Natural killer cell (primary cell): ENCODE data around the gene IGFBP7. TPM values are rescaled to one million over a fixed set of nuclear protein-coding genes. Genes with fewer than 3 reads are reported as not detected.

Source experiments
- ATAC-seq, 3 donors: fragments of 150-1000 bp in 2 of 3; fragments of 200-7000 bp in 1 of 3; cut with Tn5 transposase; 1 replicate in 1 of 3; 2 replicates in 2 of 3; pipeline ENCODE4 v1.10.0; 2021; ENCODE audit warnings: mild to moderate bottlenecking in 2 of 3, moderate library complexity in 2 of 3
- DNase-seq, 2 donors: peaks; one replicate each; pipeline versions ENCODE4 v3.0.0 to v3.0.0-alpha.2; 2013 to 2021; ENCODE audit warnings: mixed read lengths in 1 of 2
- H3K27ac ChIP-seq: one replicate; pipeline ENCODE4 v1.5.1; 2013; ENCODE audit warnings: mild to moderate bottlenecking, low read length
- H3K27me3 ChIP-seq: one replicate; pipeline ENCODE4 v1.6.1; 2013; ENCODE audit warnings: low read length; ENCODE audit not compliant: control insufficient read depth, insufficient read depth
- H3K36me3 ChIP-seq: one replicate; pipeline ENCODE4 v1.6.1; 2013; ENCODE audit warnings: low read length; ENCODE audit not compliant: control insufficient read depth, insufficient read depth
- H3K4me1 ChIP-seq: one replicate; pipeline ENCODE4 v1.6.1; 2013; ENCODE audit warnings: low read length; ENCODE audit not compliant: control insufficient read depth, insufficient read depth
- H3K4me3 ChIP-seq: one replicate; pipeline ENCODE4 v1.5.1; 2013; ENCODE audit warnings: low read length
- H3K9me3 ChIP-seq: one replicate; pipeline ENCODE4 v1.6.1; 2013; ENCODE audit warnings: low read length; ENCODE audit not compliant: control insufficient read depth, insufficient read depth
- H3K27ac Mint-ChIP-seq, 2 donors: one replicate each; pipeline ENCODE4 v1.8.0; 2022; ENCODE audit warnings: mild to moderate bottlenecking in 2 of 2, mixed read lengths in 2 of 2, moderate library complexity in 1 of 2
- H3K27me3 Mint-ChIP-seq, 2 donors: one replicate each; pipeline ENCODE4 v1.8.0; 2022; ENCODE audit warnings: low read depth in 2 of 2, mixed read lengths in 2 of 2
- H3K36me3 Mint-ChIP-seq: one replicate; pipeline ENCODE4 v1.8.0; 2022; ENCODE audit warnings: mixed read lengths
- H3K4me1 Mint-ChIP-seq, 2 donors: one replicate each; pipeline ENCODE4 v1.8.0; 2022; ENCODE audit warnings: mixed read lengths in 2 of 2
- H3K4me3 Mint-ChIP-seq: one replicate; pipeline ENCODE4 v1.8.0; 2022; ENCODE audit warnings: mild to moderate bottlenecking, moderate library complexity, mixed read lengths
- H3K9me3 Mint-ChIP-seq, 2 donors: one replicate each; pipeline ENCODE4 v1.8.0; 2022; ENCODE audit warnings: mixed read lengths in 2 of 2
- CTCF ChIP-seq: fragments of 200-600 bp; IDR thresholded peaks from one replicate; pipeline ENCODE4 v1.8.0; 2022; ENCODE audit warnings: antibody characterized with exemption
- WGBS: methylation state at CpG from one replicate; pipeline ENCODE4 v1.1.7; 2013; ENCODE audit warnings: missing lambda C conversion rate; ENCODE audit not compliant: insufficient coverage; 5-methylcytosine and 5-hydroxymethylcytosine counted together
- intact Hi-C: fragments of 100-400 bp; cut with micrococcal nuclease; formaldehyde crosslinking; loops from one replicate; pipeline ENCODE4 v1.14.2; 2022
- total RNA-seq, 4 donors: library from RNA; stranded (reverse); fragments of 120-200 nt in 1 of 4; gene quantifications; one replicate each; pipeline versions ENCODE4 v1.2.3 to v1.2.4, GENCODE V29; 2013 to 2022

Gene IGFBP7
- total RNA-seq, 3 donors from 2014 or later (not counting 1 experiment from before 2014, with no cell fraction given) = 88.8 to 107 (median 101) TPM

- Histone ChIP-seq H3K27ac (peak overlapping the region; percentile 70), H3K9me3 (no peaks in the 10 kb centered on the region), H3K27me3 (no peaks in the 10 kb centered on the region), H3K4me1 (peaks cover 36% of the 10 kb centered on the region), H3K36me3 (no peaks in the 10 kb centered on the region), H3K4me3 (no peak overlapping the region)
- no peak for TF ChIP-seq CTCF
- ATAC-seq (peak; percentile 62 to 79 (median 79)), DNase-seq (no peak)
- H3K36me3 Mint-ChIP-seq = no peaks in the 10 kb centered on the region
- peak overlapping the region; percentile 89 to 91 for H3K27ac Mint-ChIP-seq
- peak overlapping the region; percentile 72 for H3K4me3 Mint-ChIP-seq
- H3K27me3 Mint-ChIP-seq = no peaks in the 10 kb centered on the region
- 76% methylated on average over 3 of the region's 5 CpGs for WGBS
- H3K4me1 Mint-ChIP-seq = peaks cover 70 to 84% of the 10 kb centered on the region in 2 donors
- intact Hi-C loops = loop anchor here (5.0 kb wide), 1 partner anchor 104 kb away; the partner anchor contains the start of genes NOA1 and POLR2B
- H3K9me3 Mint-ChIP-seq = no peaks in the 10 kb centered on the region
These were observed 29.2 kb downstream of the IGFBP7 start for GRCh38 chr4:57080781-57081650.

- peak overlapping the region; percentile 89 to 91 for H3K27ac Mint-ChIP-seq
- Histone ChIP-seq H3K4me3 (no peak overlapping the region), H3K9me3 (no peaks in the 10 kb centered on the region), H3K36me3 (no peaks in the 10 kb centered on the region), H3K27ac (no peak overlapping the region), H3K27me3 (no peaks in the 10 kb centered on the region), H3K4me1 (peaks cover 31% of the 10 kb centered on the region)
- no peak for TF ChIP-seq CTCF
- H3K4me3 Mint-ChIP-seq = peak overlapping the region; percentile 40
- ATAC-seq = no peak
- no peaks in the 10 kb centered on the region for H3K36me3 Mint-ChIP-seq
- intact Hi-C loops = no loop called here
- no peaks in the 10 kb centered on the region for H3K9me3 Mint-ChIP-seq
- DNase-seq = no peak
- peaks cover 72 to 85% of the 10 kb centered on the region in 2 donors for H3K4me1 Mint-ChIP-seq
- H3K27me3 Mint-ChIP-seq = no peaks in the 10 kb centered on the region
- 72% methylated on average over 10 of the region's 10 CpGs for WGBS
These were observed 31.3 kb downstream of the IGFBP7 start for GRCh38 chr4:57078685-57079521.

GRCh38 chr4:57077550-57078343 lies 32.4 kb downstream of the IGFBP7 start:
- no peak for TF ChIP-seq CTCF

More at GRCh38 chr4:57077550-57078343, 32.4 kb downstream of the IGFBP7 start:
- H3K27me3 Mint-ChIP-seq = no peaks in the 10 kb centered on the region
- H3K4me1 Mint-ChIP-seq = peaks cover 77 to 87% of the 10 kb centered on the region in 2 donors
- H3K4me1 ChIP-seq = peaks cover 31% of the 10 kb centered on the region
- no peaks in the 10 kb centered on the region for H3K36me3 Mint-ChIP-seq
- 83% methylated on average over 13 of the region's 14 CpGs for WGBS
- H3K27ac Mint-ChIP-seq = peak overlapping the region; percentile 89 to 91
- H3K27me3 ChIP-seq = no peaks in the 10 kb centered on the region
- ATAC-seq (no peak), DNase-seq (no peak)
- H3K27ac ChIP-seq = no peak overlapping the region
- H3K9me3 ChIP-seq = no peaks in the 10 kb centered on the region
- intact Hi-C loops = no loop called here
- H3K36me3 ChIP-seq = no peaks in the 10 kb centered on the region
- H3K4me3 Mint-ChIP-seq = peak overlapping the region; percentile 9
- no peaks in the 10 kb centered on the region for H3K9me3 Mint-ChIP-seq
- H3K4me3 ChIP-seq = no peak overlapping the region
